Measurements from ENCODE around the gene BBOF1. TPM values are rescaled to one million over a fixed set of nuclear protein-coding genes. Genes with fewer than 3 reads are reported as not detected.

Gene BBOF1
- total and polyA plus RNA-seq, 2 of the 8 experiments (the other 6 are each of a cell fraction or from before 2014, with no cell fraction given): 0.26 to 0.60 TPM

DNA sequence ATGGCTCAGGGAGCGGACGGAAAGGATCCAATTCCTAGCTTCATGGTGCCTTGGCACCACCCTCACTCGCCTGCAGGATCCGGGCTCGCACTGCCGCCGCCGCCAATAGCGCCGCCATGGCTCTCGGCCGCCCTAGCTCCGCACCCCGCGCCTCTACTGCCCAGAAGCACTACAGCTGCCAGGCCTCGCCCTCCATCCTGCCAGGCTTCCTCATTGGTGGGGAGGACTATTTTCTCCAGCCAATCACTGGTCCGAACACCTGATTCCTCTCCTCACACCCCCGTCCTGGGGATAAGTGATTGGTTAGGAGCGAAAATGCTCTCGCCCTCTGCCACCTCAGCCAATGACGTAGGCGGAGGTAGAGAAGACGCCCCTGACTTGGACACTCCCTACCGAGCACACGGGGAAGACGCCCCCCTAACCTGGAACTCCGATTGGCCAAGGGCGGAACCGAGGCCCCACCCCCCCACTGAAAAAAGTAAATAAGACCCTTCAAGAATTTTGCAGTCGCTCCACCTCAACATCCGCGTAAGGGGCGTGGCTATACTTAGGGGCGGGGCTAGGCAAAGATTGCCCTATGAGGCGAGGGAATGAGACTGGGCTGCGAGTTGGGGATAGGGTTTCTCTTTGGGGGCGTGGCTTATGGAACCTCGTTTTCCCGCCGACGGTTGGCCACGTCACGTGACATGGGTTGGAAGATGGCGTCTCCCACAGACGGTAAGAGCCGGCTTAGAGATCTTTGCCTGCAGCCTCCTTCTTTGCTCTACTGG is 65.3 kb downstream of the BBOF1 start, which contains the start of the genes ALDH6A1 and LIN52 (continued):
- TF ChIP-seq, protein P1, sequence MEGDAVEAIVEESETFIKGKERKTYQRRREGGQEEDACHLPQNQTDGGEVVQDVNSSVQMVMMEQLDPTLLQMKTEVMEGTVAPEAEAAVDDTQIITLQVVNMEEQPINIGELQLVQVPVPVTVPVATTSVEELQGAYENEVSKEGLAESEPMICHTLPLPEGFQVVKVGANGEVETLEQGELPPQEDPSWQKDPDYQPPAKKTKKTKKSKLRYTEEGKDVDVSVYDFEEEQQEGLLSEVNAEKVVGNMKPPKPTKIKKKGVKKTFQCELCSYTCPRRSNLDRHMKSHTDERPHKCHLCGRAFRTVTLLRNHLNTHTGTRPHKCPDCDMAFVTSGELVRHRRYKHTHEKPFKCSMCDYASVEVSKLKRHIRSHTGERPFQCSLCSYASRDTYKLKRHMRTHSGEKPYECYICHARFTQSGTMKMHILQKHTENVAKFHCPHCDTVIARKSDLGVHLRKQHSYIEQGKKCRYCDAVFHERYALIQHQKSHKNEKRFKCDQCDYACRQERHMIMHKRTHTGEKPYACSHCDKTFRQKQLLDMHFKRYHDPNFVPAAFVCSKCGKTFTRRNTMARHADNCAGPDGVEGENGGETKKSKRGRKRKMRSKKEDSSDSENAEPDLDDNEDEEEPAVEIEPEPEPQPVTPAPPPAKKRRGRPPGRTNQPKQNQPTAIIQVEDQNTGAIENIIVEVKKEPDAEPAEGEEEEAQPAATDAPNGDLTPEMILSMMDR (IDR thresholded peaks at IDR 0.05; ENCODE audit: control extremely low read depth in 1 of 3, insufficient read depth in 1 of 3, low read depth in 1 of 3, low read length in 3 of 3): peak in 1 of 3 experiments; percentile 11; a peak in 1 of 4 replicates
- TF ChIP-seq CHD2 (IDR thresholded peaks at IDR 0.05; ENCODE audit: low read length) (peak; percentile 78), SP1 (IDR thresholded peaks at IDR 0.05; ENCODE audit: low read depth, low read length) (peak; percentile 94), SP2 (IDR thresholded peaks at IDR 0.05; ENCODE audit: low read length) (peak; percentile 37; the same call in 1 of the 2 replicates), PHF8 (conservative IDR thresholded peaks at IDR 0.05; ENCODE audit: low read depth, low read length) (peak; percentile 94; the same call in 1 of the 2 replicates), SIN3A (conservative IDR thresholded peaks at IDR 0.05 in 1 of 2, IDR thresholded peaks at IDR 0.05 in 1 of 2; ENCODE audit: low read depth in 1 of 2, low read length in 2 of 2) (peak; percentile 79 to 81; a peak in 2 of 4 replicates)
- TF ChIP-seq, protein P2, sequence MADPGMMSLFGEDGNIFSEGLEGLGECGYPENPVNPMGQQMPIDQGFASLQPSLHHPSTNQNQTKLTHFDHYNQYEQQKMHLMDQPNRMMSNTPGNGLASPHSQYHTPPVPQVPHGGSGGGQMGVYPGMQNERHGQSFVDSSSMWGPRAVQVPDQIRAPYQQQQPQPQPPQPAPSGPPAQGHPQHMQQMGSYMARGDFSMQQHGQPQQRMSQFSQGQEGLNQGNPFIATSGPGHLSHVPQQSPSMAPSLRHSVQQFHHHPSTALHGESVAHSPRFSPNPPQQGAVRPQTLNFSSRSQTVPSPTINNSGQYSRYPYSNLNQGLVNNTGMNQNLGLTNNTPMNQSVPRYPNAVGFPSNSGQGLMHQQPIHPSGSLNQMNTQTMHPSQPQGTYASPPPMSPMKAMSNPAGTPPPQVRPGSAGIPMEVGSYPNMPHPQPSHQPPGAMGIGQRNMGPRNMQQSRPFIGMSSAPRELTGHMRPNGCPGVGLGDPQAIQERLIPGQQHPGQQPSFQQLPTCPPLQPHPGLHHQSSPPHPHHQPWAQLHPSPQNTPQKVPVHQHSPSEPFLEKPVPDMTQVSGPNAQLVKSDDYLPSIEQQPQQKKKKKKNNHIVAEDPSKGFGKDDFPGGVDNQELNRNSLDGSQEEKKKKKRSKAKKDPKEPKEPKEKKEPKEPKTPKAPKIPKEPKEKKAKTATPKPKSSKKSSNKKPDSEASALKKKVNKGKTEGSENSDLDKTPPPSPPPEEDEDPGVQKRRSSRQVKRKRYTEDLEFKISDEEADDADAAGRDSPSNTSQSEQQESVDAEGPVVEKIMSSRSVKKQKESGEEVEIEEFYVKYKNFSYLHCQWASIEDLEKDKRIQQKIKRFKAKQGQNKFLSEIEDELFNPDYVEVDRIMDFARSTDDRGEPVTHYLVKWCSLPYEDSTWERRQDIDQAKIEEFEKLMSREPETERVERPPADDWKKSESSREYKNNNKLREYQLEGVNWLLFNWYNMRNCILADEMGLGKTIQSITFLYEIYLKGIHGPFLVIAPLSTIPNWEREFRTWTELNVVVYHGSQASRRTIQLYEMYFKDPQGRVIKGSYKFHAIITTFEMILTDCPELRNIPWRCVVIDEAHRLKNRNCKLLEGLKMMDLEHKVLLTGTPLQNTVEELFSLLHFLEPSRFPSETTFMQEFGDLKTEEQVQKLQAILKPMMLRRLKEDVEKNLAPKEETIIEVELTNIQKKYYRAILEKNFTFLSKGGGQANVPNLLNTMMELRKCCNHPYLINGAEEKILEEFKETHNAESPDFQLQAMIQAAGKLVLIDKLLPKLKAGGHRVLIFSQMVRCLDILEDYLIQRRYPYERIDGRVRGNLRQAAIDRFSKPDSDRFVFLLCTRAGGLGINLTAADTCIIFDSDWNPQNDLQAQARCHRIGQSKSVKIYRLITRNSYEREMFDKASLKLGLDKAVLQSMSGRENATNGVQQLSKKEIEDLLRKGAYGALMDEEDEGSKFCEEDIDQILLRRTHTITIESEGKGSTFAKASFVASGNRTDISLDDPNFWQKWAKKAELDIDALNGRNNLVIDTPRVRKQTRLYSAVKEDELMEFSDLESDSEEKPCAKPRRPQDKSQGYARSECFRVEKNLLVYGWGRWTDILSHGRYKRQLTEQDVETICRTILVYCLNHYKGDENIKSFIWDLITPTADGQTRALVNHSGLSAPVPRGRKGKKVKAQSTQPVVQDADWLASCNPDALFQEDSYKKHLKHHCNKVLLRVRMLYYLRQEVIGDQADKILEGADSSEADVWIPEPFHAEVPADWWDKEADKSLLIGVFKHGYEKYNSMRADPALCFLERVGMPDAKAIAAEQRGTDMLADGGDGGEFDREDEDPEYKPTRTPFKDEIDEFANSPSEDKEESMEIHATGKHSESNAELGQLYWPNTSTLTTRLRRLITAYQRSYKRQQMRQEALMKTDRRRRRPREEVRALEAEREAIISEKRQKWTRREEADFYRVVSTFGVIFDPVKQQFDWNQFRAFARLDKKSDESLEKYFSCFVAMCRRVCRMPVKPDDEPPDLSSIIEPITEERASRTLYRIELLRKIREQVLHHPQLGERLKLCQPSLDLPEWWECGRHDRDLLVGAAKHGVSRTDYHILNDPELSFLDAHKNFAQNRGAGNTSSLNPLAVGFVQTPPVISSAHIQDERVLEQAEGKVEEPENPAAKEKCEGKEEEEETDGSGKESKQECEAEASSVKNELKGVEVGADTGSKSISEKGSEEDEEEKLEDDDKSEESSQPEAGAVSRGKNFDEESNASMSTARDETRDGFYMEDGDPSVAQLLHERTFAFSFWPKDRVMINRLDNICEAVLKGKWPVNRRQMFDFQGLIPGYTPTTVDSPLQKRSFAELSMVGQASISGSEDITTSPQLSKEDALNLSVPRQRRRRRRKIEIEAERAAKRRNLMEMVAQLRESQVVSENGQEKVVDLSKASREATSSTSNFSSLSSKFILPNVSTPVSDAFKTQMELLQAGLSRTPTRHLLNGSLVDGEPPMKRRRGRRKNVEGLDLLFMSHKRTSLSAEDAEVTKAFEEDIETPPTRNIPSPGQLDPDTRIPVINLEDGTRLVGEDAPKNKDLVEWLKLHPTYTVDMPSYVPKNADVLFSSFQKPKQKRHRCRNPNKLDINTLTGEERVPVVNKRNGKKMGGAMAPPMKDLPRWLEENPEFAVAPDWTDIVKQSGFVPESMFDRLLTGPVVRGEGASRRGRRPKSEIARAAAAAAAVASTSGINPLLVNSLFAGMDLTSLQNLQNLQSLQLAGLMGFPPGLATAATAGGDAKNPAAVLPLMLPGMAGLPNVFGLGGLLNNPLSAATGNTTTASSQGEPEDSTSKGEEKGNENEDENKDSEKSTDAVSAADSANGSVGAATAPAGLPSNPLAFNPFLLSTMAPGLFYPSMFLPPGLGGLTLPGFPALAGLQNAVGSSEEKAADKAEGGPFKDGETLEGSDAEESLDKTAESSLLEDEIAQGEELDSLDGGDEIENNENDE (IDR thresholded peaks at IDR 0.05; ENCODE audit: insufficient replicate concordance, low read length): no peak
